Measurements from ENCODE around the gene ZNF341. TPM values are rescaled to one million over a fixed set of nuclear protein-coding genes. Genes with fewer than 3 reads are reported as not detected.

ZNF341 gene
- total and polyA plus RNA-seq, 5 donors, result 1.5 to 2.2 (median 1.8) TPM

GRCh38 chr20:33757046-33757445 is 25.2 kb downstream of the ZNF341 start:
- Histone ChIP-seq H3K4me1 (ENCODE audit: control insufficient read depth, insufficient read depth, low read length) (no peaks in the 10 kb centered on the region), H3K27me3 (ENCODE audit: control insufficient read depth, insufficient read depth) (no peaks in the 10 kb centered on the region), H3K4me3 (ENCODE audit: low read length) (no peak overlapping the region), H3K27ac (ENCODE audit: low read length) (no peak overlapping the region), H3K9me3 (ENCODE audit: control insufficient read depth, low read length) (no peaks in the 10 kb centered on the region)
- no peak for ATAC-seq
- DNase-seq, result no peak
- 98% methylated on average over 10 of the region's 10 CpGs for WGBS
- intact Hi-C loops (cut with DNase I), result no loop called here

GRCh38 chr20:33757458-33757857 is 25.7 kb downstream of the ZNF341 start:
- DNase-seq (no peak), ATAC-seq (no peak)
- H3K4me1 ChIP-seq (ENCODE audit: control insufficient read depth, insufficient read depth, low read length), result no peaks in the 10 kb centered on the region
- intact Hi-C loops (cut with DNase I), result no loop called here
- no peak overlapping the region for H3K4me3 ChIP-seq (ENCODE audit: low read length)
- H3K27ac ChIP-seq (ENCODE audit: low read length), result no peak overlapping the region
- no peaks in the 10 kb centered on the region for H3K27me3 ChIP-seq (ENCODE audit: control insufficient read depth, insufficient read depth)
- no peaks in the 10 kb centered on the region for H3K9me3 ChIP-seq (ENCODE audit: control insufficient read depth, low read length)
- 90% methylated on average over 1 of the region's 1 CpG for WGBS

- no peak for ATAC-seq
Measured at GRCh38 chr20:33761698-33762250, 30.0 kb downstream of the ZNF341 start.

GRCh38 chr20:33765099-33765498 is 33.3 kb downstream of the ZNF341 start:
- intact Hi-C loops (cut with DNase I), result no loop called here
- 87% methylated on average over 2 of the region's 2 CpGs for WGBS
- DNase-seq (no peak), ATAC-seq (no peak)
- Histone ChIP-seq H3K4me3 (ENCODE audit: low read length) (no peak overlapping the region), H3K4me1 (ENCODE audit: control insufficient read depth, insufficient read depth, low read length) (no peaks in the 10 kb centered on the region), H3K27ac (ENCODE audit: low read length) (no peak overlapping the region), H3K9me3 (ENCODE audit: control insufficient read depth, low read length) (no peaks in the 10 kb centered on the region), H3K27me3 (ENCODE audit: control insufficient read depth, insufficient read depth) (no peaks in the 10 kb centered on the region)

More at GRCh38 chr20:33761698-33762250, 30.0 kb downstream of the ZNF341 start:
- Histone ChIP-seq H3K27ac (ENCODE audit: low read length) (no peak overlapping the region), H3K4me1 (ENCODE audit: control insufficient read depth, insufficient read depth, low read length) (no peaks in the 10 kb centered on the region), H3K27me3 (ENCODE audit: control insufficient read depth, insufficient read depth) (no peaks in the 10 kb centered on the region), H3K9me3 (ENCODE audit: control insufficient read depth, low read length) (no peaks in the 10 kb centered on the region), H3K4me3 (ENCODE audit: low read length) (no peak overlapping the region)
- intact Hi-C loops (cut with DNase I), result no loop called here
- no peak for DNase-seq
- WGBS, result 97% methylated on average over 13 of the region's 13 CpGs

- Histone ChIP-seq H3K27ac (ENCODE audit: low read length) (no peak overlapping the region), H3K4me3 (ENCODE audit: low read length) (no peak overlapping the region), H3K27me3 (ENCODE audit: control insufficient read depth, insufficient read depth) (no peaks in the 10 kb centered on the region), H3K4me1 (ENCODE audit: control insufficient read depth, insufficient read depth, low read length) (no peaks in the 10 kb centered on the region), H3K9me3 (ENCODE audit: control insufficient read depth, low read length) (no peaks in the 10 kb centered on the region)
- 95% methylated on average over 5 of the region's 5 CpGs for whole genome bisulfite sequencing
- intact Hi-C loops (cut with DNase I), result no loop called here
- no peak for ATAC-seq
- no peak for DNase-seq
Measured at GRCh38 chr20:33765592-33765991, 33.8 kb downstream of the ZNF341 start.

- Histone ChIP-seq H3K27me3 (ENCODE audit: control insufficient read depth, insufficient read depth) (no peaks in the 10 kb centered on the region), H3K27ac (ENCODE audit: low read length) (no peak overlapping the region), H3K4me3 (ENCODE audit: low read length) (no peak overlapping the region), H3K9me3 (ENCODE audit: control insufficient read depth, low read length) (no peaks in the 10 kb centered on the region), H3K4me1 (ENCODE audit: control insufficient read depth, insufficient read depth, low read length) (no peaks in the 10 kb centered on the region)
- 95% methylated on average over 9 of the region's 9 CpGs for WGBS
- no peak for DNase-seq
- no peak for ATAC-seq
- intact Hi-C loops (cut with DNase I), result no loop called here
Measured at GRCh38 chr20:33766686-33767085, 34.9 kb downstream of the ZNF341 start.

- Histone ChIP-seq H3K9me3 (ENCODE audit: control insufficient read depth, low read length) (no peaks in the 10 kb centered on the region), H3K27me3 (ENCODE audit: control insufficient read depth, insufficient read depth) (no peaks in the 10 kb centered on the region), H3K4me3 (ENCODE audit: low read length) (no peak overlapping the region), H3K4me1 (ENCODE audit: control insufficient read depth, insufficient read depth, low read length) (no peaks in the 10 kb centered on the region), H3K27ac (ENCODE audit: low read length) (no peak overlapping the region)
- intact Hi-C loops (cut with DNase I), result no loop called here
- no peak for DNase-seq
- 96% methylated on average over 2 of the region's 2 CpGs for WGBS
- no peak for ATAC-seq
Measured at GRCh38 chr20:33767777-33768138, 36.0 kb downstream of the ZNF341 start.

GRCh38 chr20:33769043-33769442 is 37.2 kb downstream of the ZNF341 start:
- ATAC-seq, result no peak
- Histone ChIP-seq H3K4me3 (ENCODE audit: low read length) (no peak overlapping the region), H3K27ac (ENCODE audit: low read length) (no peak overlapping the region), H3K27me3 (ENCODE audit: control insufficient read depth, insufficient read depth) (no peaks in the 10 kb centered on the region), H3K9me3 (ENCODE audit: control insufficient read depth, low read length) (no peaks in the 10 kb centered on the region), H3K4me1 (ENCODE audit: control insufficient read depth, insufficient read depth, low read length) (no peaks in the 10 kb centered on the region)
- WGBS, result 90% methylated on average over 4 of the region's 4 CpGs
- no peak for DNase-seq
- intact Hi-C loops (cut with DNase I), result no loop called here

- Histone ChIP-seq H3K4me1 (ENCODE audit: control insufficient read depth, insufficient read depth, low read length) (no peaks in the 10 kb centered on the region), H3K27me3 (ENCODE audit: control insufficient read depth, insufficient read depth) (no peaks in the 10 kb centered on the region), H3K4me3 (ENCODE audit: low read length) (no peak overlapping the region), H3K27ac (ENCODE audit: low read length) (no peak overlapping the region), H3K9me3 (ENCODE audit: control insufficient read depth, low read length) (no peaks in the 10 kb centered on the region)
- WGBS, result 67% methylated on average over 10 of the region's 10 CpGs
- intact Hi-C loops (cut with DNase I), result no loop called here
- DNase-seq (peak in 1 of 3 donors; percentile 57), ATAC-seq (peak; percentile 52 to 64)
Measured at GRCh38 chr20:33770005-33770404, 38.2 kb downstream of the ZNF341 start.

- H3K9me3 ChIP-seq (ENCODE audit: control insufficient read depth, low read length), result no peaks in the 10 kb centered on the region
- H3K27me3 ChIP-seq (ENCODE audit: control insufficient read depth, insufficient read depth), result no peaks in the 10 kb centered on the region
- ATAC-seq (no peak), DNase-seq (no peak)
- H3K27ac ChIP-seq (ENCODE audit: low read length), result no peak overlapping the region
- WGBS, result 92% methylated on average over 5 of the region's 5 CpGs
- intact Hi-C loops (cut with DNase I), result no loop called here
- H3K4me3 ChIP-seq (ENCODE audit: low read length), result no peak overlapping the region
- no peaks in the 10 kb centered on the region for H3K4me1 ChIP-seq (ENCODE audit: control insufficient read depth, insufficient read depth, low read length)
Measured at GRCh38 chr20:33771938-33772337, 40.1 kb downstream of the ZNF341 start.

- no peaks in the 10 kb centered on the region for H3K9me3 ChIP-seq (ENCODE audit: control insufficient read depth, low read length)
- DNase-seq, result no peak
- intact Hi-C loops (cut with DNase I), result no loop called here
- WGBS, result 81% methylated on average over 3 of the region's 3 CpGs
- no peaks in the 10 kb centered on the region for H3K4me1 ChIP-seq (ENCODE audit: control insufficient read depth, insufficient read depth, low read length)
- H3K27me3 ChIP-seq (ENCODE audit: control insufficient read depth, insufficient read depth), result no peaks in the 10 kb centered on the region
- no peak overlapping the region for H3K27ac ChIP-seq (ENCODE audit: low read length)
- ATAC-seq, result no peak
- H3K4me3 ChIP-seq (ENCODE audit: low read length), result no peak overlapping the region
Measured at GRCh38 chr20:33772439-33772838, 40.6 kb downstream of the ZNF341 start.

- Histone ChIP-seq H3K27me3 (ENCODE audit: control insufficient read depth, insufficient read depth) (no peaks in the 10 kb centered on the region), H3K4me3 (ENCODE audit: low read length) (no peak overlapping the region), H3K9me3 (ENCODE audit: control insufficient read depth, low read length) (no peaks in the 10 kb centered on the region), H3K27ac (ENCODE audit: low read length) (no peak overlapping the region), H3K4me1 (ENCODE audit: control insufficient read depth, insufficient read depth, low read length) (no peaks in the 10 kb centered on the region)
- WGBS, result 76% methylated on average over 2 of the region's 2 CpGs
- DNase-seq (no peak), ATAC-seq (no peak)
- intact Hi-C loops (cut with DNase I), result no loop called here
Measured at GRCh38 chr20:33773412-33774089, 41.8 kb downstream of the ZNF341 start.
